Measurements from ENCODE around the gene MACROD1.

Gene MACROD1, protein sequence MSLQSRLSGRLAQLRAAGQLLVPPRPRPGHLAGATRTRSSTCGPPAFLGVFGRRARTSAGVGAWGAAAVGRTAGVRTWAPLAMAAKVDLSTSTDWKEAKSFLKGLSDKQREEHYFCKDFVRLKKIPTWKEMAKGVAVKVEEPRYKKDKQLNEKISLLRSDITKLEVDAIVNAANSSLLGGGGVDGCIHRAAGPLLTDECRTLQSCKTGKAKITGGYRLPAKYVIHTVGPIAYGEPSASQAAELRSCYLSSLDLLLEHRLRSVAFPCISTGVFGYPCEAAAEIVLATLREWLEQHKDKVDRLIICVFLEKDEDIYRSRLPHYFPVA

DNA sequence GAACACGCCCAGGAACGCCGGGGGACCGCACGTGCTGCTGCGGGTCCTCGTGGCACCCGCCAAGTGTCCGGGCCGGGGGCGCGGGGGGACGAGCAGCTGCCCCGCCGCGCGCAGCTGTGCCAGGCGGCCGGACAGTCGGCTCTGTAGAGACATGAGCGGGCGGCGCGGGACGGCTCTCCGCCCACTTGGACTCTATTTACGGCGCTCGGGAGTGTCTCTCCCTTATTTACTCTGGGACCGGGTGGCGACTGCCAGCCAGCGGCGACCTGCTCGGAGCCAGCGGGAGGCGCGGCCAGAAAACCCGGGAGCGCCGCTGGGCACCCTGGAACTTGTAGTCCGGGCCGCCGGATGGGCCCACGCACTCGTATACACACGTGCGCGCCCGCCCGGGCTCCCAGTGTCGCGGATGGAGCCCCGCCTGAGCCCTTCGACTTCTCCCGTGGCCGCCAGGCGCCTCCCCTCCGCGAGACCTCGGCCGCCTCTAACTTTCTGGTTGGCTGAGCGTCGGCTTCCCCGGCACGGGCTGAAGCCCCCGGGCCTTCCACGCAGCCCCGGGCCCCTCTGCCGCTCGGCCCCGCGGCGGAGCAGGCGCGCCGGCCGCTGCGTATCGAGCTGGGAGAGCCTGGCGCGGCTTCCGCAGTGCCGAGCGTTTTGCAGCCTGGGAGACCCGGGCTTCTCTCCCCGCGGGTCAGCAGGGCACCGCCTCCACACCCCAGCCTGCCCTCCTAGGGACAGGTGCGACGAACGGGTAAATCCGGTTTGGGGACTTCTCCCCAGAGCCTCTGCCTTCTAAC lies at the start of gene MACROD1:
MACROD1 (minus strand) TSS at position 272 of the 794 bp plus-strand sequence; CDS start at position 153, 119 bp downstream.
- TF ChIP-seq, protein P1, sequence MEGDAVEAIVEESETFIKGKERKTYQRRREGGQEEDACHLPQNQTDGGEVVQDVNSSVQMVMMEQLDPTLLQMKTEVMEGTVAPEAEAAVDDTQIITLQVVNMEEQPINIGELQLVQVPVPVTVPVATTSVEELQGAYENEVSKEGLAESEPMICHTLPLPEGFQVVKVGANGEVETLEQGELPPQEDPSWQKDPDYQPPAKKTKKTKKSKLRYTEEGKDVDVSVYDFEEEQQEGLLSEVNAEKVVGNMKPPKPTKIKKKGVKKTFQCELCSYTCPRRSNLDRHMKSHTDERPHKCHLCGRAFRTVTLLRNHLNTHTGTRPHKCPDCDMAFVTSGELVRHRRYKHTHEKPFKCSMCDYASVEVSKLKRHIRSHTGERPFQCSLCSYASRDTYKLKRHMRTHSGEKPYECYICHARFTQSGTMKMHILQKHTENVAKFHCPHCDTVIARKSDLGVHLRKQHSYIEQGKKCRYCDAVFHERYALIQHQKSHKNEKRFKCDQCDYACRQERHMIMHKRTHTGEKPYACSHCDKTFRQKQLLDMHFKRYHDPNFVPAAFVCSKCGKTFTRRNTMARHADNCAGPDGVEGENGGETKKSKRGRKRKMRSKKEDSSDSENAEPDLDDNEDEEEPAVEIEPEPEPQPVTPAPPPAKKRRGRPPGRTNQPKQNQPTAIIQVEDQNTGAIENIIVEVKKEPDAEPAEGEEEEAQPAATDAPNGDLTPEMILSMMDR (IDR thresholded peaks at IDR 0.05; ENCODE audit: extremely low read depth, insufficient read depth, missing control alignments): no peak
- peak; percentile 91 for DNase-seq (ENCODE audit: low spot score)
- in situ Hi-C loops (cut with MboI; ENCODE audit: low pct_unique_long_range_greater_than_20kb, low sequenced_read_pairs, unreplicated experiment): loop anchor here (25.0 kb wide), 1 partner anchor 179 kb away; the partner anchor contains the start of gene OTUB1

DNA sequence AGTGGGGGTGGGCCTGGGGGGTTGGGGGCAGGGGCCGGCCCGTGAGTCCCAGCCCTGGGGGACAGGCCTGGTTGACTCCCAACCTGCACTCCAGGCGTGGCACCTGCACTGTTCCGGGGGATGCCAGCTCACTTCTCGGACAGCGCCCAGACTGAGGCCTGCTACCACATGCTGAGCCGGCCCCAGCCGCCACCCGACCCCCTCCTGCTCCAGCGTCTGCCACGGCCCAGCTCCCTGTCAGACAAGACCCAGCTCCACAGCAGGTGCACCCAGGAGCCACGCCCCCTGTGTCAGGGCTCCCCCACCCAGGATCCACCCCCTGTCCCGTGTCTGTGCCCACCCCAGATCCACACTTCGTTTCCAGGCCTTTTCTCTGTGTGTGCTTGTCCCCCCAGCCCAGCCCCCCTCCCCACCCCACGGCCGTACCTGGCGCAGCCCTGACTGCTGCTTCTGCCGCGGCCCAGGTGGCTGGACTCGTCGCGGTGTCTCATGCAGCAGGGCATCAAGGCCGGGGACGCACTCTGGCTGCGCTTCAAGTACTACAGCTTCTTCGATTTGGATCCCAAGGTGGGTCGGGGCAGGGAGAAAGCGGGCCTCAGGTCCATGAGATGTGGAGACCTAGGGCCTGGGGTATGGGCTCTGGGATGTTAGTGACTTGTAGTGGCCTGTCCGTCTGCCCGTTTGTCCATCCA lies 45.4 kb upstream of the MACROD1 start:
- DNase-seq (ENCODE audit: low spot score): no peak
- TF ChIP-seq, protein P1 (IDR thresholded peaks at IDR 0.05; ENCODE audit: extremely low read depth, insufficient read depth, missing control alignments): no peak
- in situ Hi-C loops (cut with MboI; ENCODE audit: low pct_unique_long_range_greater_than_20kb, low sequenced_read_pairs, unreplicated experiment): no loop called here

DNA sequence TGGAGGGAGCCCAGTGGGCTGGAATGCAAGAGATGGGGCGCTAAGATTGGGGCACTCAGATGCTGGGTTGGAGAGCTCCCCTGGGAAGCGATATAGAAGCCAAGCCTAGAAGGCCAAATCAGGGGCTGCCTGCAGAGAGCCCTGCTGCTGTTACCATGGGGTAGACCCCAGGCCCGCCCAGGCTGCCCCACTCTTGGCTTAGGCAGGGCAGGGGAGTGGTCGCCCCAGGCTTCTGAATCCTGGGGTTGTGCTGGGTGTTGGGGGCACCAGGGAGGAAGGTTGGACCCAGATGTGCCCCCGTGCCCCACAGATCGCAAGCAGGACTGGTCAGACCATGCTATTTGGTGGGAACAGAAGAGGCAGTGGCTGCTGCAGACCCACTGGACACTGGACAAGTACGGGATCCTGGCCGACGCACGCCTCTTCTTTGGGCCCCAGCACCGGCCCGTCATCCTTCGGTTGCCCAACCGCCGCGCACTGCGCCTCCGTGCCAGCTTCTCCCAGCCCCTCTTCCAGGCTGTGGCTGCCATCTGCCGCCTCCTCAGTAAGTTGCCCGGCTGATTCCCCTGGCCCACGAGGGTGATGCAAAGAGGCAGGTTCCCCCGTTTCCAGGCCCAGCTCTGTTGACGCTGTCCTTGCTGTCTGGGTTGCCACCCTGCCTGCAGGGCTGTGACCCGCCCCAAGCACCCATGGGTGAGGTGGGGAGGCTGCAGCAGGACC lies 44.5 kb upstream of the MACROD1 start:
- TF ChIP-seq, protein P1 (IDR thresholded peaks at IDR 0.05; ENCODE audit: extremely low read depth, insufficient read depth, missing control alignments): no peak
- in situ Hi-C loops (cut with MboI; ENCODE audit: low pct_unique_long_range_greater_than_20kb, low sequenced_read_pairs, unreplicated experiment): no loop called here
- DNase-seq (ENCODE audit: low spot score): no peak

DNA sequence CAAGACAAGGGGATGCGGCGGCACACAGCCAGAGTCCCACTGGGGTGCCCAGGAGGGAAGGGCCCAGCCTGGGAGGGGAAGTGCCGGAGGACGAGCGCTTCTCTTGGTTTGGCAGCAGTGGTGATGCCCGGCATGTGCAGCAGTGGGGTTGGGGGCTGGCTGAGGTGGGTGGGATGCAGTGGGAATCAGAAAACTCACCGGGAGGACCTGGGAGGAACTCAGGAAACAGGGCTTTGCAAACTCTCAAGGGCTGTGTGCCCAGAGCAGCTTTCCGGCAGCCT lies 43.6 kb upstream of the MACROD1 start:
- TF ChIP-seq, protein P1 (IDR thresholded peaks at IDR 0.05; ENCODE audit: extremely low read depth, insufficient read depth, missing control alignments): no peak
- no peak for DNase-seq (ENCODE audit: low spot score)

DNA sequence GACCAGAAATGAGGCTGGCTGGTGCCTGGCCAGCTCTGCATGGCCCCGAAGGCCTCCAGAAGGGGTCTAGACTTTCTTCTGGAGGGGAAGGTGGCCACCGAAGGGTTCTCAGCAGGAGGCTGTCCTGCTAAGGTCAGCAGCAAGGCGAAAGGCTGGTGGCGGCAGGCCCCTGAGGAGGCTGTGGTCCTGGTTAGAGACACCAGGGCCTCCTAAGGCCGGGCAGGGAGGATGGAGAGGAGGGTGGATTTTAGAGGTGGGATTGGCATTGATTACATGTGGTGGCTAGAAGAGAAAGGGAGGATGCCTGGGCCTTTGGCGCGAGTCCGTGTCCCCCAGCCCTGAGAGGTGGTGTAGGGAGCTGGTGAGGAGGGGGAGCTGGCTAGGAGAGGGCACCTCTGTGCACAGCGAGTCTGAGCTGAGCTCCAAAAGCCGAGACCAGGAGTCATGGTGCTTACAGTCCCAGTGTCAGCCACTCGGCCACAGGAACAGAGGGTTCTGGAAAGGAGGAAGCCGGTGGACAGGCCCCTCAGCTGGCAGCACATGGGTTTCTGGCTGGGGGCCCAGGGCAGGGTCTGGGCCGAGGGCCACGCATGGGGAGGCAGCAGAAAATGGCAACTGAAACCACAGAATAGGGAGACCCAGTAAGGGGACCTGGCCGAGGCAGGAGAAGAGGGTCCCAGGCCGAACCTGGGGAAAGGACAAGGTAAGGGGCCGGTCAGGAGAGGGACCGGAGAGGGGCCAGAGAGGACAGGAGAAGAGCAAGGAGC lies 43.1 kb upstream of the MACROD1 start:
- TF ChIP-seq, protein P1 (IDR thresholded peaks at IDR 0.05; ENCODE audit: extremely low read depth, insufficient read depth, missing control alignments): no peak
- in situ Hi-C loops (cut with MboI; ENCODE audit: low pct_unique_long_range_greater_than_20kb, low sequenced_read_pairs, unreplicated experiment): no loop called here
- no peak for DNase-seq (ENCODE audit: low spot score)

More for the DNA sequence above, 43.6 kb upstream of the MACROD1 start:
- in situ Hi-C loops (cut with MboI; ENCODE audit: low pct_unique_long_range_greater_than_20kb, low sequenced_read_pairs, unreplicated experiment): no loop called here
